Body of pancreas (tissue), 4 donors: ENCODE measurements around the gene PODXL.

Experiments
- CTCF ChIP-seq, 7 experiments: fragments of 450-650 bp in 4 of 7; fragments of 200-600 bp in 3 of 7; sonication (generic) in 3 of 7; IDR thresholded peaks; one replicate each; pipeline ENCODE4 v1.5.1; 2016 to 2019; ENCODE audit warnings: antibody characterized with exemption in 7 of 7
- POLR2A ChIP-seq, 3 donors: fragments of 450-650 bp; IDR thresholded peaks; one replicate each; pipeline ENCODE4 v1.6.1; 2016; ENCODE audit warnings: antibody characterized with exemption in 3 of 3, mild to moderate bottlenecking in 2 of 3

- TF ChIP-seq CTCF (IDR thresholded peaks at IDR 0.05) (no peak), POLR2A (IDR thresholded peaks at IDR 0.05) (no peak)
These were observed 56.6 kb downstream of the PODXL start for GRCh38 chr7:131499801-131500200.
